Colonic mucosa (tissue), 4 donors: ENCODE measurements around the gene ACER3. TPM values are rescaled to one million over a fixed set of nuclear protein-coding genes. Genes with fewer than 3 reads are reported as not detected.

Experiments
- DNase-seq: peaks from one replicate; pipeline ENCODE4 v3.0.0-alpha.2; 2020
- H3K27ac ChIP-seq: fragments of 200-600 bp; one replicate; pipeline ENCODE4 v1.8.0; 2021
- H3K27me3 ChIP-seq: fragments of 200-600 bp; one replicate; pipeline ENCODE4 v1.8.0; 2021
- H3K36me3 ChIP-seq: fragments of 200-600 bp; one replicate; pipeline ENCODE4 v1.8.0; 2021
- H3K4me1 ChIP-seq: fragments of 200-600 bp; one replicate; pipeline ENCODE4 v1.8.0; 2021; ENCODE audit warnings: mild to moderate bottlenecking
- H3K4me3 ChIP-seq: fragments of 200-600 bp; one replicate; pipeline ENCODE4 v1.8.0; 2021
- H3K9ac ChIP-seq, 2 donors: one replicate each; pipeline ENCODE4 v1.7.0; 2013; ENCODE audit warnings: control low read depth in 2 of 2, low read depth in 2 of 2, low read length in 2 of 2
- H3K9me3 ChIP-seq: fragments of 200-600 bp; one replicate; pipeline ENCODE4 v1.8.0; 2021
- CTCF ChIP-seq: fragments of 200-600 bp; IDR thresholded peaks from one replicate; pipeline ENCODE4 v1.8.0; 2022; ENCODE audit warnings: antibody characterized with exemption, mild to moderate bottlenecking
- intact Hi-C: fragments of 100-400 bp; cut with DNase I; formaldehyde crosslinking; loops from one replicate; pipeline ENCODE4 v1.14.1; 2022
- total RNA-seq, 2 donors: library from RNA; stranded (reverse); fragmentation: NEBNext Ultra II Directional in 1 of 2; extraction: Animal tissue kit (Norgen Biotek cat#: 25700) in 1 of 2; gene quantifications; one replicate each; pipeline ENCODE4 v1.2.1, GENCODE V29; 2021
- donor health status: healthy.
- donor health status: DM: no; HTN: no; CAD: no.
- donor health status: DM: no; HTN: no; CAD: no.

ACER3 gene
- total RNA-seq, 2 donors from 2014 or later: 25.0 to 36.4 TPM

- TF ChIP-seq CTCF: no peak
- Histone ChIP-seq H3K27me3 (no peaks in the 10 kb centered on the region), H3K9me3 (no peaks in the 10 kb centered on the region), H3K4me1 (peaks cover 3% of the 10 kb centered on the region), H3K27ac (peak overlapping the region; percentile 42), H3K4me3 (no peak overlapping the region), H3K9ac (no peak overlapping the region), H3K36me3 (no peaks in the 10 kb centered on the region)
- intact Hi-C loops: loop anchor here (10.0 kb wide), 1 partner anchor 51 kb away; no protein-coding TSS in a partner anchor
- DNase-seq: no peak
These were observed 165.5 kb downstream of the ACER3 start for GRCh38 chr11:77026221-77026620.

- H3K4me1 ChIP-seq: peaks cover 3% of the 10 kb centered on the region
- no peak for TF ChIP-seq CTCF
- H3K36me3 ChIP-seq: no peaks in the 10 kb centered on the region
- no peaks in the 10 kb centered on the region for H3K9me3 ChIP-seq
- intact Hi-C loops: loop anchor here (10.0 kb wide), 1 partner anchor 52 kb away; no protein-coding TSS in a partner anchor
- no peaks in the 10 kb centered on the region for H3K27me3 ChIP-seq
- H3K9ac ChIP-seq: no peak overlapping the region
- peak overlapping the region; percentile 42 for H3K27ac ChIP-seq
- no peak for DNase-seq
- no peak overlapping the region for H3K4me3 ChIP-seq
These were observed 166.0 kb downstream of the ACER3 start for GRCh38 chr11:77026743-77027142.

DNA sequence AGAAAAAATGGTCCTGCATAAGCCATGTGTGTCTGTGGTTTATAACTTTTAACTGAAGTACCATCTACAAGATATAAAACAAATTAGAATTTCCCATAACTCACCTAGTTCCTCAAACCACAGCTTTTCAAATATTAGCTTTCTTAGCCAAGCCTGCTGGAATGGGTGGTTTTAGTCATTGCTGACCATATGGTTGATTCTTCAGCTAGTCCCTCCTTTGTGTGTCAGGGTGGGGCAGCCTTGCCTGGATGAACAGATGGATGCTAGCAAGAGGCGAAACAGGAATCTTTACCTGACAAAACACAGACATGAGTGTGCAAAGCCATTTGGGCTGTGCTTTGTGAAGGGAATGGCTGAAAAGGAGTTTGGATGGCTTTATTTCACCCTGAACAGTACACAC lies 166.6 kb downstream of the ACER3 start:
- DNase-seq: no peak
- Histone ChIP-seq H3K27ac (peak overlapping the region; percentile 77), H3K9me3 (no peaks in the 10 kb centered on the region), H3K4me3 (no peak overlapping the region), H3K36me3 (no peaks in the 10 kb centered on the region), H3K9ac (no peak overlapping the region), H3K4me1 (peaks cover 3% of the 10 kb centered on the region), H3K27me3 (no peaks in the 10 kb centered on the region)
- intact Hi-C loops: loop anchor here (10.0 kb wide), 1 partner anchor 52 kb away; no protein-coding TSS in a partner anchor
- TF ChIP-seq CTCF: no peak

DNA sequence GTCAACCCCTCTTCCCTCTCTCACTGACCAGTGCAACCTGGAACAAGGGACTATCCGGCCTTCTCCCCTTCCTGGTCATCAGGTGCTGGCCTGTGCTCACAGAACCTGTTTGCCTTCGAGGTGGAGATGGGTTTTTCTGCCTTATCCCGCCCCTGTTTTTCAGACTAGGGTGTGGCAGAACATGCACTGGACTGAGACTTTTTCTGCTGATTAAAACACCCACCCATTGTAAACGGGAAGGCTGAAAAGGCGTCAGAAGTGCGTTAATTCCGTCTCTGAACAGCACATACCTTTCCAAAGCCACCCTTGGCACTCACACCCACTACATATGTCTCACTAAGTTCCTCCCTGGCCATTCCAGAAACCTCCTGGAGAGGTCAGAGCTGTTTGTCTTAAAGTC lies 169.1 kb downstream of the ACER3 start:
- peak overlapping the region; percentile 77 for H3K27ac ChIP-seq
- H3K4me1 ChIP-seq: peaks cover 3% of the 10 kb centered on the region
- no peaks in the 10 kb centered on the region for H3K27me3 ChIP-seq
- H3K36me3 ChIP-seq: no peaks in the 10 kb centered on the region
- H3K9me3 ChIP-seq: no peaks in the 10 kb centered on the region
- no peak overlapping the region for H3K4me3 ChIP-seq
- TF ChIP-seq CTCF: no peak
- H3K9ac ChIP-seq: peak overlapping the region in 1 of 2 donors; percentile 42
- DNase-seq: peak; percentile 71
- intact Hi-C loops: loop anchor here (10.0 kb wide), 1 partner anchor 55 kb away; no protein-coding TSS in a partner anchor

GRCh38 chr11:77030834-77031414 lies 170.2 kb downstream of the ACER3 start:
- H3K27ac ChIP-seq: peak overlapping the region; percentile 77

More at GRCh38 chr11:77030834-77031414, 170.2 kb downstream of the ACER3 start:
- Histone ChIP-seq H3K36me3 (no peaks in the 10 kb centered on the region), H3K4me3 (no peak overlapping the region), H3K27me3 (no peaks in the 10 kb centered on the region), H3K4me1 (peaks cover 3% of the 10 kb centered on the region), H3K9ac (peak overlapping the region in 1 of 2 donors; percentile 42), H3K9me3 (no peaks in the 10 kb centered on the region)
- intact Hi-C loops: no loop called here
- no peak for TF ChIP-seq CTCF
- DNase-seq: peak; percentile 15
